ENCODE measurements around the gene YBEY.

- TF ChIP-seq POLR2A (IDR thresholded peaks at IDR 0.05) (no peak), CTCF (IDR thresholded peaks at IDR 0.05) (no peak), POLR2AphosphoS5 (IDR thresholded peaks at IDR 0.05) (no peak)
Measured at GRCh38 chr21:46269466-46269865, 16.7 kb upstream of the YBEY start.

Data from upper lobe of left lung (tissue), 4 donors.